CD4-positive, alpha-beta T cell treated with Interleukin-4 for 1 hour (primary cell): ENCODE measurements around the gene RNF225.
A peak's percentile ranks its signal among the peaks of the same experiment; 100 is the strongest.
"Not testable (repeated sequence)": the region's sequence is repeated elsewhere in the genome, so short reads cannot be mapped to it uniquely, and the experiment has no call there.

Source experiments
- DNase-seq, 2 donors: peaks; one replicate each; pipeline ENCODE4 v3.0.0-alpha.2; 2020 to 2022

RNF225 gene

DNA sequence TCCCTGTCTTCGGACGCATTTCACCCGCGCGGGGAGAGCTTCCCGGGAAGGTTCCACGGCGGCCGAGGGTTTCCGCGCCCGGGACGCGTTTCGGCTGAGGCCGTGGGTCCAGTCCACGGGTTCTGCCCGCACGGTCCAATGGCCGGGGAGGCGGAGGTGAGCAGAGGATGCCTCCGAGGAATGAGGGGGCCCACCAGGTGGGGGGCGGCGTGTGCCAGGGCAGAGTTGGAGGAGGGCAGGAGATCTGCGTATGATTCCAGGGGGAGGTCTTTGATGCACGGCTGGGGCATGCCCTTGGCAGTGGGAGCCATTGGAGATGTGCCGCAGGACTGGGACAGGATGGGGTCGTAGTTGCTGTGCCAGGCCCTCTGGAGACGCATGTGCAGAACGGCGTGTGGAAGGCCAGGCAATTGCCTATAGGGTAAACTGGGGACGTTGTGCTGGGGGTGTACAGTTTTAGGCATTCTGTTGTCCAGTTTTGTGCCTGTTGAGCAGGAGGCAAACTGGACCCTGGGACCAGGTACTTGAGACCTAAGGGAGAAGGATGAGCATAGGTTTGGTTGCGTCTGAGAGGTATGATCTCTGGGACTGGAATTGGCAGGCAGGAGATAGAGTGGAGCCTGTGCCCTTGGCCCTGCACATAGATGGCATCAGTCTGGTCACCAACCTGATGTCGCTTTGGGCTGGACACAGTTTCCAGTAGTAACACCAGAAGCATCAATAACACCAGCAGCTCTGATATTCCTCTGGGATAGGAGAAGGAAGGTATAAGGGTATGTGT is 13.7 kb downstream of the RNF225 start:
- no peak for DNase-seq

DNA sequence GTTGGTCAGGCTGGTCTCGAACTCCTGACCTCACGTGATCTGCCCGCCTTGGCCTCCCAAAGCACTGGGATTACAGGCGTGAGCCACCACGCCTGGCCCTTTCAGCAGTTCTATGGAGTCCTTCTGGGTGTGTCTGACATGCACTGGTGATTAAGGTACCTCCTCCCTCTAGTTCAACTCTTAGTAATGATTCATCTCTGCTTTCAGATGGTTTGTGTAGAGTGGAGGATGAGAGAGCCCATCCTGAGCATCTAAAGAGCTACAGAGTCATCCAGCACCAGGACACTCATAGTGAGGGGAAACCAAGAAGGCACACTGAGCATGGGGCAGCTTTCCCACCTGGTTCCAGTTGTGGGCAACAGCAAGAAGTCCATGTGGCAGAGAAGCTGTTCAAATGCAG is 21.1 kb downstream of the RNF225 start:
- DNase-seq = no peak

DNA sequence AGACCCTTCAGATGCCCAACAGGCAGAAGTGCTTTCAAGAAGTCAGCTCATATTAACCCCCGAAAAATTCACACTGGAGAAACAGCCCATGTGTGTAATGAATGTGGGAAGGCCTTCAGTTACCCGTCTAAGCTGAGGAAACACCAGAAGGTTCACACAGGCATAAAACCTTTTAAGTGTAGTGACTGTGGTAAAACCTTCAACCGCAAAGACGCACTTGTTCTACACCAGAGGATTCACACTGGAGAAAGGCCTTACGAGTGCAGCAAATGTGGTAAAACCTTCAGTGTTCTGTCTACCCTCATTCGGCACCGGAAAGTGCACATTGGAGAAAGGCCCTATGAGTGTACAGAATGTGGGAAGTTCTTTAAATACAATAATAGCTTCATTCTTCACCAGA is 21.6 kb downstream of the RNF225 start:
- DNase-seq = no peak

- DNase-seq = no peak
These were observed 33.2 kb downstream of the RNF225 start for GRCh38 chr19:58428617-58429016.

GRCh38 chr19:58429745-58430144 is 34.3 kb downstream of the RNF225 start:
- no peak for DNase-seq

- DNase-seq = no peak
These were observed 38.8 kb downstream of the RNF225 start for GRCh38 chr19:58434217-58434616.

DNA sequence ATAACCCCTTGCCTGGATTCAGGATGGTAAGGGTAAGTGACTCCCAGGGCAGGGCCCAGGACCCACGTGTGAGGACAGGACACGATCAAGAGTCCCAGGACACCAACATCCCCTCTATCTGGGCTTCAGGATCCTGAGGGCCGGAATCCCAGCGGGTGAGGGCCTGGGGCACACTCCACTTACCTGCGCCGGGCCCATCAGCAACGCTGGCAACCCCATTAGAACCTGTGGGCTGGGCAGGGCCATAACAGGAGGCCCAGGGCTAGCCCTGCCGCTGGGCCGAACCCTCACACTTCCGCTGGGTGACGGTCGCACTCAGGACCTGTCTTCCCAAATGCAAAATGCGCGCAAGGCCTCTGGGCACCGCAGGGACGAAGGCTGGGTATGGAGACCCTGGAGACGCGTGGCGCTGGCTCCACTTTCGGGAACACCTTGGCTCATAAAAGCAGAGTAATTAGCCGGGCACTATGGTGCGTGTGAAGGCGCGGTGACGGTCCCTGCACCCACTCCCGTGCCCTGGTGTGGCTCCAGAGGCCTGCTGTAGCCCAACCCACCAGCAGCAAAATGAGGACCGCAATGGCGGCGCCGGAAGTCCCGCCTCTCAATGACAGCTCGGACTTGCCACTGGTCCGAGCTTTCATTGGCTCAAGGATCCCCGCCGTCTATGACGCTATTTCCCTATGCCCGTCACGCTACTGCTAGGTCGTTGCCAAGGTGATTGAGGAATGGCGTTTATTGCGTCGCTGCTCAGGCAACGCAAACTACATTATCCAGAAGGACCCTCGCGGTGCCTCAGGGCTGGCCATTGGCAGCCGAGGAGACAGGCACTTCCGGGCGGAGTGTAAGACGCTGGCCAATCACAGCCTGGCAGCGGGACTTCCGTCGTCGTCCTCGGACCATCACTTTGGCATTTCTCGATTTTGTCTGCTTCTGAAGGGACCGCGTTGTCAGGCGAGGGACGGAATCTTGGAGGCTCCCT is 44.4 kb downstream of the RNF225 start, which contains the start of gene ZNF132:
TSS of gene ZNF132 (minus strand) at position 578 of the 979 bp plus-strand sequence. CDS start at position 246, 332 bp downstream.
- DNase-seq = peak; percentile 99

DNA sequence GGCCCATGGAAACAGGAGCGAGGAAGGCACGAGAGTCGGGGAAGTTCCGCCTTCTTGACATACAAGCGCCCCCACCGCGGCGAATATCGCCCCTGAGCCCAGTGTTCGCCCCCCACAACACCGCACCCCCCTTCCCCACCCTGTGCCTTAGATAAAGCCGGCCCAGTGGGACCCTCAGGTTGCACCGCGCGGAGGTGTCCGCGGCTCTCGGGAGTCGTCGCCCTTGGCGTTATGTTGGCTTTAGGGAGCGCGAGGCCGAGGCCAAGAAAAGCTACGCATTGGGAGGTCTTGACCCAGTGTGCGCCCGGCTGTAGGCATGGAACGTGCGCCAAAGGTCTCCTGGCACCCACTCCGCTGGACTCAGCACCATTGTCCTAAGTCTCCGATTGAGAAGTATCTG is 45.1 kb downstream of the RNF225 start:
- DNase-seq = no peak

GRCh38 chr19:58442986-58443385 is 47.5 kb downstream of the RNF225 start:
- DNase-seq = not testable (repeated sequence)
